PC-9 (cell line): ENCODE measurements around the gene PCDHB12. TPM values are rescaled to one million over a fixed set of nuclear protein-coding genes. Genes with fewer than 3 reads are reported as not detected.

Experiments used
- BruUV-seq: library from RNA; stranded (reverse); fragments of 400-500 nt; replicated peaks from 2 replicates; lab custom pipeline; 2021; lab: Mats Ljungman, UMichigan
- CTCF ChIA-PET: fragments of 300-600 bp; sonication (Branson Sonifier 250); formaldehyde crosslinking; loops from one replicate; lab custom pipeline; 2022; ENCODE audit warnings: antibody characterized with exemption; lab: Charles Lee
- POLR2A ChIA-PET: fragments of 300-600 bp; sonication (Branson Sonifier 250); formaldehyde crosslinking; loops from one replicate; lab custom pipeline; 2022; ENCODE audit warnings: antibody characterized with exemption; ENCODE audit not compliant: unreplicated experiment; lab: Charles Lee
- DNase-seq, 2 experiments: peaks; one replicate each; pipeline versions ENCODE4 v3.0.0 to v3.0.0-alpha.2; 2015 to 2022; ENCODE audit warnings: mixed read lengths in 1 of 2
- H2AFZ ChIP-seq: fragments of 200-600 bp; sonication (generic); 2 replicates; pipeline ENCODE4 v1.8.1; 2017; ENCODE audit warnings: antibody characterized with exemption
- H3F3A ChIP-seq: fragments of 200-600 bp; sonication (generic); 2 replicates; pipeline ENCODE4 v1.8.1; 2017; ENCODE audit warnings: antibody characterized with exemption, mild to moderate bottlenecking, low read depth; ENCODE audit not compliant: insufficient read depth
- H3K27ac ChIP-seq: fragments of 200-600 bp; sonication (generic); 2 replicates; pipeline ENCODE4 v1.6.1; 2016; ENCODE audit warnings: mixed run types
- H3K27me3 ChIP-seq: fragments of 200-600 bp; sonication (generic); 2 replicates; pipeline ENCODE4 v1.6.1; 2016; ENCODE audit warnings: low read depth, mixed run types; ENCODE audit not compliant: insufficient read depth
- H3K36me3 ChIP-seq: fragments of 200-600 bp; sonication (generic); 2 replicates; pipeline ENCODE4 v1.6.1; 2016; ENCODE audit warnings: low read depth, mixed run types
- H3K4me1 ChIP-seq: fragments of 200-600 bp; sonication (generic); replicated peaks from 2 replicates; pipeline ENCODE4 v1.6.1; 2016; ENCODE audit warnings: mixed run types; ENCODE audit not compliant: insufficient read depth
- H3K4me2 ChIP-seq: fragments of 200-600 bp; sonication (generic); 2 replicates; pipeline ENCODE4 v1.6.1; 2017; ENCODE audit warnings: mixed run types
- H3K4me3 ChIP-seq: fragments of 200-600 bp; sonication (generic); 2 replicates; pipeline ENCODE4 v1.6.1; 2016; ENCODE audit warnings: mixed run types
- H3K79me2 ChIP-seq: fragments of 200-600 bp; sonication (generic); 2 replicates; pipeline ENCODE4 v1.6.1; 2017; ENCODE audit warnings: low read depth, mixed run types
- H3K9me2 ChIP-seq: fragments of 200-600 bp; sonication (generic); 2 replicates; pipeline ENCODE4 v1.8.1; 2017; ENCODE audit warnings: mild to moderate bottlenecking; ENCODE audit not compliant: insufficient read depth
- H3K9me3 ChIP-seq: fragments of 200-600 bp; sonication (generic); 2 replicates; pipeline ENCODE4 v1.8.1; 2016; ENCODE audit warnings: low read depth; ENCODE audit not compliant: insufficient read depth
- H4K20me1 ChIP-seq: fragments of 200-600 bp; sonication (generic); 2 replicates; pipeline ENCODE4 v1.8.1; 2017; ENCODE audit not compliant: insufficient read depth
- CTCF ChIP-seq: fragments of 200-600 bp; sonication (generic); conservative IDR thresholded peaks from 2 replicates; pipeline ENCODE4 v1.6.1; 2017; ENCODE audit warnings: mixed run types, antibody characterized with exemption, mild to moderate bottlenecking, moderate library complexity
- EZH2 ChIP-seq: fragments of 200-600 bp; sonication (generic); IDR thresholded peaks from 2 replicates; pipeline ENCODE4 v1.8.0; 2017; ENCODE audit warnings: antibody characterized with exemption, low read depth
- intact Hi-C: fragments of 100-400 bp; cut with micrococcal nuclease; formaldehyde crosslinking; loops from one replicate; pipeline ENCODE4 v1.10.0; 2022; ENCODE audit not compliant: unreplicated experiment
- total RNA-seq: library from RNA; stranded (reverse); gene quantifications from 2 replicates; pipeline ENCODE4 v1.2.3, GENCODE V29; 2021

PCDHB12 gene
- total RNA-seq, 1 experiment from 2014 or later, result not detected

GRCh38 chr5:141260458-141261237 is 52.1 kb downstream of the PCDHB12 start:
- no peaks in the 10 kb centered on the region for H3F3A ChIP-seq
- H2AFZ ChIP-seq, result no peak overlapping the region
- no peaks in the 10 kb centered on the region for H3K36me3 ChIP-seq
- no peak overlapping the region for H3K4me3 ChIP-seq
- ChIA-PET POLR2A (no interaction called here), CTCF (no interaction called here)
- no TSS peak for BruUV-seq
- TF ChIP-seq EZH2, result no peak
- TF ChIP-seq CTCF, result no peak
- H3K79me2 ChIP-seq, result no peaks in the 10 kb centered on the region
- H3K9me3 ChIP-seq, result peaks cover 54% of the 10 kb centered on the region
- intact Hi-C loops, result no loop called here
- no peaks in the 10 kb centered on the region for H4K20me1 ChIP-seq
- no peak overlapping the region for H3K4me2 ChIP-seq
- H3K4me1 ChIP-seq, result no peaks in the 10 kb centered on the region
- H3K27me3 ChIP-seq, result no peaks in the 10 kb centered on the region
- DNase-seq, result no peak
- H3K9me2 ChIP-seq, result no peaks in the 10 kb centered on the region
- H3K27ac ChIP-seq, result no peak overlapping the region

- H3K9me2 ChIP-seq, result no peaks in the 10 kb centered on the region
- TF ChIP-seq CTCF (no peak), EZH2 (no peak)
- ChIA-PET POLR2A (no interaction called here), CTCF (no interaction called here)
- BruUV-seq, result no TSS peak
- H3K27ac ChIP-seq, result no peak overlapping the region
- intact Hi-C loops, result no loop called here
- peaks cover 50% of the 10 kb centered on the region for H3K9me3 ChIP-seq
- no peak overlapping the region for H3K4me2 ChIP-seq
- no peak for DNase-seq
- no peaks in the 10 kb centered on the region for H3K79me2 ChIP-seq
- no peaks in the 10 kb centered on the region for H3K4me1 ChIP-seq
- no peaks in the 10 kb centered on the region for H3K27me3 ChIP-seq
- no peaks in the 10 kb centered on the region for H3F3A ChIP-seq
- H4K20me1 ChIP-seq, result no peaks in the 10 kb centered on the region
- H3K4me3 ChIP-seq, result no peak overlapping the region
- no peak overlapping the region for H2AFZ ChIP-seq
- no peaks in the 10 kb centered on the region for H3K36me3 ChIP-seq
Observed at GRCh38 chr5:141261238-141261546, 52.7 kb downstream of the PCDHB12 start.

Other genes starting within 250 kb of the PCDHB12 start
- gene PCDHAC2, start 242.2 kb upstream of the PCDHB12 start, total RNA-seq, result 2.8 and 3.4 TPM in 2 replicates
- gene PCDHB1, start 157.3 kb upstream of the PCDHB12 start, total RNA-seq, result not detected in 2 replicates
- gene PCDHB2, start 114.1 kb upstream of the PCDHB12 start, total RNA-seq, result 2.8 and 4.0 TPM in 2 replicates
- 0.17 and 0.55 TPM in 2 replicates for gene PCDHB3, start 108.2 kb upstream of the PCDHB12 start, total RNA-seq
- gene PCDHB4, start 86.9 kb upstream of the PCDHB12 start, total RNA-seq, result 0.09 and 0.13 TPM in 2 replicates
- gene PCDHB5, start 73.5 kb upstream of the PCDHB12 start, total RNA-seq, result not detected in 2 replicates
- not detected in 2 replicates for gene PCDHB6, start 58.7 kb upstream of the PCDHB12 start, total RNA-seq
- gene PCDHB7, start 36.1 kb upstream of the PCDHB12 start, total RNA-seq, result not detected in 2 replicates
- gene PCDHB8, start 30.9 kb upstream of the PCDHB12 start, total RNA-seq, result not detected in 2 replicates
- gene PCDHB16, start 26.3 kb upstream of the PCDHB12 start, total RNA-seq, result not detected in 2 replicates
- not detected in 2 replicates for gene PCDHB9, start 21.6 kb upstream of the PCDHB12 start, total RNA-seq
- not detected in 2 replicates for gene PCDHB10, start 16.4 kb upstream of the PCDHB12 start, total RNA-seq
- not detected in 2 replicates for gene PCDHB11, start 9.1 kb upstream of the PCDHB12 start, total RNA-seq
- gene PCDHB13, start 5.2 kb downstream of the PCDHB12 start, total RNA-seq, result not detected in 2 replicates
- gene PCDHB14, start 14.6 kb downstream of the PCDHB12 start, total RNA-seq, result 0.07 TPM in 1 of 2 replicates, not detected in the other
- not detected in 2 replicates for gene PCDHB15, start 36.7 kb downstream of the PCDHB12 start, total RNA-seq
- 0.33 and 0.55 TPM in 2 replicates for gene SLC25A2, start 95.3 kb downstream of the PCDHB12 start, total RNA-seq
- 56.1 and 57.6 TPM in 2 replicates for gene TAF7, start 112.1 kb downstream of the PCDHB12 start, total RNA-seq
- gene PCDHGA1, start 121.8 kb downstream of the PCDHB12 start, total RNA-seq, result 0.07 TPM in 1 of 2 replicates, not detected in the other
- gene PCDHGA2, start 130.0 kb downstream of the PCDHB12 start, total RNA-seq, result 0.11 and 0.13 TPM in 2 replicates
- not detected in 2 replicates for gene PCDHGA3, start 135.1 kb downstream of the PCDHB12 start, total RNA-seq
- gene PCDHGB1, start 141.4 kb downstream of the PCDHB12 start, total RNA-seq, result not detected in 2 replicates
- not detected in 2 replicates for gene PCDHGA4, start 146.3 kb downstream of the PCDHB12 start, total RNA-seq
- gene PCDHGB2, start 151.3 kb downstream of the PCDHB12 start, total RNA-seq, result 0.28 and 0.33 TPM in 2 replicates
- 0.13 and 0.20 TPM in 2 replicates for gene PCDHGA5, start 155.4 kb downstream of the PCDHB12 start, total RNA-seq
- gene PCDHGB3, start 161.5 kb downstream of the PCDHB12 start, total RNA-seq, result not detected in 2 replicates
- 0.17 TPM in 1 of 2 replicates, not detected in the other for gene PCDHGA6, start 165.2 kb downstream of the PCDHB12 start, total RNA-seq
- gene PCDHGA7, start 174.0 kb downstream of the PCDHB12 start, total RNA-seq, result not detected in 2 replicates
- gene PCDHGB4, start 179.0 kb downstream of the PCDHB12 start, total RNA-seq, result not detected in 2 replicates
- not detected in 2 replicates for gene PCDHGA8, start 183.9 kb downstream of the PCDHB12 start, total RNA-seq
- not detected in 2 replicates for gene PCDHGB5, start 189.2 kb downstream of the PCDHB12 start, total RNA-seq
- gene PCDHGA9, start 194.1 kb downstream of the PCDHB12 start, total RNA-seq, result not detected in 2 replicates
- gene PCDHGB6, start 199.3 kb downstream of the PCDHB12 start, total RNA-seq, result not detected in 2 replicates
- 0.13 and 0.15 TPM in 2 replicates for gene PCDHGA10, start 204.3 kb downstream of the PCDHB12 start, total RNA-seq
- 0.13 and 0.17 TPM in 2 replicates for gene PCDHGB7, start 209.0 kb downstream of the PCDHB12 start, total RNA-seq
- gene PCDHGA11, start 212.3 kb downstream of the PCDHB12 start, total RNA-seq, result 0.18 and 0.22 TPM in 2 replicates
- gene PCDHGA12, start 221.8 kb downstream of the PCDHB12 start, total RNA-seq, result not detected in 2 replicates